ENCODE data around the gene VPS8. TPM values are rescaled to one million over a fixed set of nuclear protein-coding genes. Genes with fewer than 3 reads are reported as not detected.

Gene VPS8
- total and polyA plus RNA-seq, 4 donors, result 6.8 to 108 (median 38.0) TPM

GRCh38 chr3:184814214-184814613 lies 2.2 kb downstream of the VPS8 start:
- no peak for DNase-seq
- ATAC-seq (ENCODE audit: low FRiP score), result no peak
- Histone ChIP-seq H3K4me3 (ENCODE audit: low read length in 2 of 2) (no peak overlapping the region), H3K9me3 (ENCODE audit: control insufficient read depth, low read length) (no peaks in the 10 kb centered on the region), H3K27me3 (ENCODE audit: control insufficient read depth in 1 of 2, insufficient read depth in 2 of 2, low read length in 1 of 2) (no peaks in the 10 kb centered on the region), H3K27ac (ENCODE audit: low read depth in 1 of 2, low read length in 2 of 2) (no peak overlapping the region), H3K36me3 (ENCODE audit: control insufficient read depth in 1 of 2, insufficient read depth in 2 of 2, low read length in 1 of 2) (no peaks in the 10 kb centered on the region), H3K4me1 (ENCODE audit: control insufficient read depth in 1 of 2, insufficient read depth in 2 of 2, low read length in 2 of 2) (peaks cover 0 to 3% of the 10 kb centered on the region in 2 donors)
- intact Hi-C loops (cut with DNase I), result no loop called here

GRCh38 chr3:184815046-184815930 lies 3.3 kb downstream of the VPS8 start:
- DNase-seq (no peak), ATAC-seq (ENCODE audit: low FRiP score) (no peak)
- H3K9me3 ChIP-seq (ENCODE audit: control insufficient read depth, low read length), result no peaks in the 10 kb centered on the region
- intact Hi-C loops (cut with DNase I), result no loop called here
- no peak overlapping the region for H3K27ac ChIP-seq (ENCODE audit: low read depth in 1 of 2, low read length in 2 of 2)
- H3K36me3 ChIP-seq (ENCODE audit: control insufficient read depth in 1 of 2, insufficient read depth in 2 of 2, low read length in 1 of 2), result no peaks in the 10 kb centered on the region
- H3K27me3 ChIP-seq (ENCODE audit: control insufficient read depth in 1 of 2, insufficient read depth in 2 of 2, low read length in 1 of 2), result no peaks in the 10 kb centered on the region
- WGBS, 2 donors, result 87% methylated on average over 7 of the region's 7 CpGs
- peaks cover 0 to 3% of the 10 kb centered on the region in 2 donors for H3K4me1 ChIP-seq (ENCODE audit: control insufficient read depth in 1 of 2, insufficient read depth in 2 of 2, low read length in 2 of 2)
- H3K4me3 ChIP-seq (ENCODE audit: low read length in 2 of 2), result no peak overlapping the region

GRCh38 chr3:184816614-184817013 lies 4.6 kb downstream of the VPS8 start:
- intact Hi-C loops (cut with DNase I), result no loop called here
- Histone ChIP-seq H3K27ac (ENCODE audit: low read depth in 1 of 2, low read length in 2 of 2) (no peak overlapping the region), H3K9me3 (ENCODE audit: control insufficient read depth, low read length) (no peaks in the 10 kb centered on the region), H3K27me3 (ENCODE audit: control insufficient read depth in 1 of 2, insufficient read depth in 2 of 2, low read length in 1 of 2) (no peaks in the 10 kb centered on the region), H3K4me3 (ENCODE audit: low read length in 2 of 2) (no peak overlapping the region), H3K4me1 (ENCODE audit: control insufficient read depth in 1 of 2, insufficient read depth in 2 of 2, low read length in 2 of 2) (peaks cover 0 to 3% of the 10 kb centered on the region in 2 donors), H3K36me3 (ENCODE audit: control insufficient read depth in 1 of 2, insufficient read depth in 2 of 2, low read length in 1 of 2) (no peaks in the 10 kb centered on the region)
- DNase-seq (no peak), ATAC-seq (ENCODE audit: low FRiP score) (no peak)
- 89 to 93% methylated on average over 5 of the region's 5 CpGs for WGBS, 2 donors

- H3K9me3 ChIP-seq (ENCODE audit: control insufficient read depth, low read length), result no peaks in the 10 kb centered on the region
- intact Hi-C loops (cut with DNase I), result no loop called here
- H3K4me1 ChIP-seq (ENCODE audit: control insufficient read depth in 1 of 2, insufficient read depth in 2 of 2, low read length in 2 of 2), result peaks cover 0 to 2% of the 10 kb centered on the region in 2 donors
- no peak for ATAC-seq (ENCODE audit: low FRiP score)
- no peak for DNase-seq
- no peak overlapping the region for H3K27ac ChIP-seq (ENCODE audit: low read depth in 1 of 2, low read length in 2 of 2)
- no peak overlapping the region for H3K4me3 ChIP-seq (ENCODE audit: low read length in 2 of 2)
- no peaks in the 10 kb centered on the region for H3K27me3 ChIP-seq (ENCODE audit: control insufficient read depth in 1 of 2, insufficient read depth in 2 of 2, low read length in 1 of 2)
- H3K36me3 ChIP-seq (ENCODE audit: control insufficient read depth in 1 of 2, insufficient read depth in 2 of 2, low read length in 1 of 2), result no peaks in the 10 kb centered on the region
Measured at GRCh38 chr3:184820525-184820924, 8.6 kb downstream of the VPS8 start.

- intact Hi-C loops (cut with DNase I), result no loop called here
- H3K4me3 ChIP-seq (ENCODE audit: low read length in 2 of 2), result no peak overlapping the region
- no peaks in the 10 kb centered on the region for H3K9me3 ChIP-seq (ENCODE audit: control insufficient read depth, low read length)
- no peak overlapping the region for H3K27ac ChIP-seq (ENCODE audit: low read depth in 1 of 2, low read length in 2 of 2)
- DNase-seq, result no peak
- no peaks in the 10 kb centered on the region for H3K27me3 ChIP-seq (ENCODE audit: control insufficient read depth in 1 of 2, insufficient read depth in 2 of 2, low read length in 1 of 2)
- 95 to 100% methylated on average over 4 of the region's 4 CpGs for whole genome bisulfite sequencing, 2 donors
- no peak for ATAC-seq (ENCODE audit: low FRiP score)
- H3K4me1 ChIP-seq (ENCODE audit: control insufficient read depth in 1 of 2, insufficient read depth in 2 of 2, low read length in 2 of 2), result peaks cover 0 to 2% of the 10 kb centered on the region in 2 donors
- no peaks in the 10 kb centered on the region for H3K36me3 ChIP-seq (ENCODE audit: control insufficient read depth in 1 of 2, insufficient read depth in 2 of 2, low read length in 1 of 2)
Measured at GRCh38 chr3:184821034-184821433, 9.1 kb downstream of the VPS8 start.

GRCh38 chr3:184822081-184822480 lies 10.1 kb downstream of the VPS8 start:
- ATAC-seq (ENCODE audit: low FRiP score) (no peak), DNase-seq (no peak)
- Histone ChIP-seq H3K27me3 (ENCODE audit: control insufficient read depth in 1 of 2, insufficient read depth in 2 of 2, low read length in 1 of 2) (no peaks in the 10 kb centered on the region), H3K4me3 (ENCODE audit: low read length in 2 of 2) (no peak overlapping the region), H3K27ac (ENCODE audit: low read depth in 1 of 2, low read length in 2 of 2) (no peak overlapping the region), H3K36me3 (ENCODE audit: control insufficient read depth in 1 of 2, insufficient read depth in 2 of 2, low read length in 1 of 2) (no peaks in the 10 kb centered on the region), H3K4me1 (ENCODE audit: control insufficient read depth in 1 of 2, insufficient read depth in 2 of 2, low read length in 2 of 2) (peaks cover 0 to 2% of the 10 kb centered on the region in 2 donors), H3K9me3 (ENCODE audit: control insufficient read depth, low read length) (no peaks in the 10 kb centered on the region)
- intact Hi-C loops (cut with DNase I), result no loop called here

- 5 to 12% methylated on average over 1 of the region's 1 CpG for whole genome bisulfite sequencing, 2 donors
- Histone ChIP-seq H3K4me3 (ENCODE audit: low read length in 2 of 2) (no peak overlapping the region), H3K9me3 (ENCODE audit: control insufficient read depth, low read length) (no peaks in the 10 kb centered on the region), H3K27me3 (ENCODE audit: control insufficient read depth in 1 of 2, insufficient read depth in 2 of 2, low read length in 1 of 2) (no peaks in the 10 kb centered on the region), H3K36me3 (ENCODE audit: control insufficient read depth in 1 of 2, insufficient read depth in 2 of 2, low read length in 1 of 2) (no peaks in the 10 kb centered on the region), H3K4me1 (ENCODE audit: control insufficient read depth in 1 of 2, insufficient read depth in 2 of 2, low read length in 2 of 2) (peaks cover 0 to 2% of the 10 kb centered on the region in 2 donors), H3K27ac (ENCODE audit: low read depth in 1 of 2, low read length in 2 of 2) (no peak overlapping the region)
- intact Hi-C loops (cut with DNase I), result no loop called here
- ATAC-seq (ENCODE audit: low FRiP score) (no peak), DNase-seq (no peak)
Measured at GRCh38 chr3:184822654-184823053, 10.7 kb downstream of the VPS8 start.

GRCh38 chr3:184823990-184824389 lies 12.0 kb downstream of the VPS8 start:
- WGBS, 2 donors, result 64 to 74% methylated on average over 4 of the region's 4 CpGs
- H3K9me3 ChIP-seq (ENCODE audit: control insufficient read depth, low read length), result no peaks in the 10 kb centered on the region
- no peaks in the 10 kb centered on the region for H3K27me3 ChIP-seq (ENCODE audit: control insufficient read depth in 1 of 2, insufficient read depth in 2 of 2, low read length in 1 of 2)
- H3K36me3 ChIP-seq (ENCODE audit: control insufficient read depth in 1 of 2, insufficient read depth in 2 of 2, low read length in 1 of 2), result no peaks in the 10 kb centered on the region
- no peak overlapping the region for H3K27ac ChIP-seq (ENCODE audit: low read depth in 1 of 2, low read length in 2 of 2)
- H3K4me1 ChIP-seq (ENCODE audit: control insufficient read depth in 1 of 2, insufficient read depth in 2 of 2, low read length in 2 of 2), result peaks cover 0 to 2% of the 10 kb centered on the region in 2 donors
- intact Hi-C loops (cut with DNase I), result no loop called here
- DNase-seq (no peak), ATAC-seq (ENCODE audit: low FRiP score) (no peak)
- H3K4me3 ChIP-seq (ENCODE audit: low read length in 2 of 2), result no peak overlapping the region

- H3K4me1 ChIP-seq (ENCODE audit: control insufficient read depth in 1 of 2, insufficient read depth in 2 of 2, low read length in 2 of 2), result peaks cover 0 to 2% of the 10 kb centered on the region in 2 donors
- WGBS, 2 donors, result 92 to 97% methylated on average over 6 of the region's 6 CpGs
Measured at GRCh38 chr3:184825121-184825820, 13.3 kb downstream of the VPS8 start.

More at GRCh38 chr3:184825121-184825820, 13.3 kb downstream of the VPS8 start:
- H3K36me3 ChIP-seq (ENCODE audit: control insufficient read depth in 1 of 2, insufficient read depth in 2 of 2, low read length in 1 of 2), result no peaks in the 10 kb centered on the region
- no peak overlapping the region for H3K4me3 ChIP-seq (ENCODE audit: low read length in 2 of 2)
- intact Hi-C loops (cut with DNase I), result no loop called here
- no peak overlapping the region for H3K27ac ChIP-seq (ENCODE audit: low read depth in 1 of 2, low read length in 2 of 2)
- DNase-seq, result no peak
- H3K27me3 ChIP-seq (ENCODE audit: control insufficient read depth in 1 of 2, insufficient read depth in 2 of 2, low read length in 1 of 2), result no peaks in the 10 kb centered on the region
- no peaks in the 10 kb centered on the region for H3K9me3 ChIP-seq (ENCODE audit: control insufficient read depth, low read length)
- ATAC-seq (ENCODE audit: low FRiP score), result no peak
